Mesenchymal stem cell (in vitro differentiated cells and primary cell): ENCODE data around the gene HOXB2.

Experiments
- DNase-seq: peaks from one replicate; pipeline ENCODE4 v3.0.0-alpha.2; 2013
- H2AFZ ChIP-seq: one replicate; pipeline ENCODE4 v1.6.1; 2013; ENCODE audit warnings: low read depth, mild to moderate bottlenecking, control low read depth, inconsistent platforms, low read length, moderate library complexity
- H2AK5ac ChIP-seq: 2 replicates; pipeline ENCODE4 v1.6.1; 2013; ENCODE audit warnings: low read length, moderate library complexity, mild to moderate bottlenecking, inconsistent platforms; ENCODE audit not compliant: severe bottlenecking
- H2BK120ac ChIP-seq: one replicate; pipeline ENCODE4 v1.6.1; 2013; ENCODE audit warnings: low read depth, mild to moderate bottlenecking, inconsistent platforms, low read length, moderate library complexity
- H2BK12ac ChIP-seq, 2 experiments: one replicate each; pipeline ENCODE4 v1.6.1; 2013; ENCODE audit warnings: inconsistent platforms in 2 of 2, low read length in 2 of 2, mild to moderate bottlenecking in 2 of 2, moderate library complexity in 2 of 2, control low read depth in 1 of 2
- H2BK15ac ChIP-seq: one replicate; pipeline ENCODE4 v1.6.1; 2013; ENCODE audit warnings: mild to moderate bottlenecking, low read depth, inconsistent platforms; ENCODE audit not compliant: poor library complexity, severe bottlenecking
- H2BK5ac ChIP-seq: 2 replicates; pipeline ENCODE4 v1.6.1; 2013; ENCODE audit warnings: low read depth, mild to moderate bottlenecking, low read length, control low read depth, inconsistent platforms; ENCODE audit not compliant: poor library complexity, severe bottlenecking
- H3K14ac ChIP-seq, 2 experiments: one replicate each; pipeline ENCODE4 v1.6.1; 2013; ENCODE audit warnings: inconsistent platforms in 2 of 2, low read length in 2 of 2, control low read depth in 1 of 2, mild to moderate bottlenecking in 1 of 2, moderate library complexity in 1 of 2
- H3K18ac ChIP-seq, 2 experiments: one replicate each; pipeline ENCODE4 v1.6.1; 2013; ENCODE audit warnings: inconsistent platforms in 2 of 2, low read length in 2 of 2, control low read depth in 1 of 2, low read depth in 1 of 2, mild to moderate bottlenecking in 1 of 2
- H3K23ac ChIP-seq, 2 experiments: one replicate each; pipeline ENCODE4 v1.6.1; 2013; ENCODE audit warnings: inconsistent platforms in 2 of 2, low read length in 2 of 2, mild to moderate bottlenecking in 2 of 2, moderate library complexity in 2 of 2, control low read depth in 1 of 2
- H3K27ac ChIP-seq: 2 replicates; pipeline ENCODE4 v1.5.1; 2013; ENCODE audit warnings: mild to moderate bottlenecking, moderate library complexity, low read length, control low read depth, inconsistent platforms; ENCODE audit not compliant: poor library complexity, severe bottlenecking
- H3K27me3 ChIP-seq, 2 experiments: 2 replicates each; pipeline versions ENCODE4 v1.6.1 to v1.7.0; 2013; ENCODE audit warnings: low read length in 2 of 2, mild to moderate bottlenecking in 2 of 2, moderate library complexity in 2 of 2, control low read depth in 1 of 2, inconsistent platforms in 1 of 2; ENCODE audit not compliant: control insufficient read depth in 1 of 2, insufficient read depth in 1 of 2
- H3K36me3 ChIP-seq, 2 experiments: 2 replicates each; pipeline versions ENCODE4 v1.6.1 to v1.7.0; 2013; ENCODE audit warnings: low read length in 2 of 2, control low read depth in 1 of 2, inconsistent platforms in 1 of 2, low read depth in 1 of 2, mild to moderate bottlenecking in 1 of 2; ENCODE audit not compliant: insufficient read depth in 2 of 2, control insufficient read depth in 1 of 2
- H3K4ac ChIP-seq, 2 experiments: one replicate each; pipeline ENCODE4 v1.6.1; 2013; ENCODE audit warnings: inconsistent platforms in 2 of 2, low read length in 2 of 2, mild to moderate bottlenecking in 2 of 2, moderate library complexity in 2 of 2, control low read depth in 1 of 2, low read depth in 1 of 2
- H3K4me1 ChIP-seq: 2 replicates; pipeline ENCODE4 v1.6.1; 2013; ENCODE audit warnings: low read depth, low read length, control low read depth; ENCODE audit not compliant: control insufficient read depth, insufficient read depth
- H3K4me2 ChIP-seq: 2 replicates; pipeline ENCODE4 v1.6.1; 2013; ENCODE audit warnings: low read length, mild to moderate bottlenecking, inconsistent platforms; ENCODE audit not compliant: poor library complexity, severe bottlenecking
- H3K4me3 ChIP-seq, 2 experiments: 2 replicates each; pipeline versions ENCODE4 v1.5.1 to v1.7.0; 2013; ENCODE audit warnings: low read length in 2 of 2, mild to moderate bottlenecking in 2 of 2, control low read depth in 1 of 2, low read depth in 1 of 2; ENCODE audit not compliant: insufficient read depth in 1 of 2
- H3K79me1 ChIP-seq: replicated peaks from 2 replicates; pipeline ENCODE4 v1.6.1; 2013; ENCODE audit warnings: mild to moderate bottlenecking, control low read depth, low read length, inconsistent platforms; ENCODE audit not compliant: poor library complexity, severe bottlenecking
- H3K9ac ChIP-seq: 2 replicates; pipeline ENCODE4 v1.7.0; 2013; ENCODE audit warnings: mild to moderate bottlenecking, low read length, moderate library complexity
- H3K9me3 ChIP-seq: 2 replicates; pipeline ENCODE4 v1.7.0; 2013; ENCODE audit warnings: mild to moderate bottlenecking, low read length; ENCODE audit not compliant: control insufficient read depth
- H4K8ac ChIP-seq: one replicate; pipeline ENCODE4 v1.6.1; 2013; ENCODE audit warnings: inconsistent platforms, mild to moderate bottlenecking, low read length, moderate library complexity
- H4K91ac ChIP-seq: one replicate; pipeline ENCODE4 v1.6.1; 2013; ENCODE audit warnings: mild to moderate bottlenecking, low read length, inconsistent platforms
- WGBS: methylation state at CpG from one replicate; pipeline ENCODE4 v1.1.7; 2013; ENCODE audit warnings: mixed read lengths; 5-methylcytosine and 5-hydroxymethylcytosine counted together

HOXB2 gene

GRCh38 chr17:48542698-48543106, 2.2 kb downstream of the HOXB2 start:
- Histone ChIP-seq H3K79me1 (no peaks in the 10 kb centered on the region), H4K8ac (peak overlapping the region; percentile 56), H3K27me3 (no peaks in the 10 kb centered on the region), H3K14ac (no peak overlapping the region), H3K4me1 (peaks cover 19% of the 10 kb centered on the region), H3K18ac (peak overlapping the region; percentile 93 to 96), H3K4ac (peak overlapping the region; percentile 88 to 89), H4K91ac (peak overlapping the region; percentile 41), H2AK5ac (peak overlapping the region; percentile 2), H2BK5ac (peak overlapping the region; percentile 85), H3K9ac (peak overlapping the region; percentile 100), H2BK120ac (peak overlapping the region; percentile 89), H3K27ac (peak overlapping the region; percentile 99), H3K36me3 (peaks cover 14 to 17% of the 10 kb centered on the region in 2 experiments), H2BK15ac (no peak overlapping the region), H3K9me3 (no peaks in the 10 kb centered on the region), H2BK12ac (no peak overlapping the region), H3K23ac (no peak overlapping the region), H3K4me2 (peak overlapping the region; percentile 63), H3K4me3 (peak overlapping the region; percentile 73 to 97), H2AFZ (no peak overlapping the region)
- no peak for DNase-seq
- 3% methylated on average over 12 of the region's 12 CpGs for WGBS

GRCh38 chr17:48542114-48542656, 2.7 kb downstream of the HOXB2 start:
- no peak overlapping the region for H2AFZ ChIP-seq
- H3K4me2 ChIP-seq = peak overlapping the region; percentile 79
- H3K9ac ChIP-seq = peak overlapping the region; percentile 100
- H3K4me3 ChIP-seq = peak overlapping the region; percentile 70 to 97
- H3K79me1 ChIP-seq = no peaks in the 10 kb centered on the region
- peak overlapping the region; percentile 93 to 99 for H3K23ac ChIP-seq
- H4K8ac ChIP-seq = peak overlapping the region; percentile 93
- peak overlapping the region; percentile 88 for H2AK5ac ChIP-seq
- peak overlapping the region; percentile 98 for H2BK120ac ChIP-seq
- H2BK15ac ChIP-seq = peak overlapping the region; percentile 62
- peak overlapping the region; percentile 45 to 82 for H2BK12ac ChIP-seq
- no peaks in the 10 kb centered on the region for H3K27me3 ChIP-seq
- peak overlapping the region; percentile 29 to 44 for H3K14ac ChIP-seq
- peaks cover 14 to 17% of the 10 kb centered on the region in 2 experiments for H3K36me3 ChIP-seq
- no peaks in the 10 kb centered on the region for H3K9me3 ChIP-seq
- peaks cover 19% of the 10 kb centered on the region for H3K4me1 ChIP-seq
- H3K27ac ChIP-seq = peak overlapping the region; percentile 99
- under 1% methylated on average over 21 of the region's 27 CpGs for WGBS
- peak overlapping the region; percentile 97 for H2BK5ac ChIP-seq
- peak overlapping the region; percentile 76 to 93 for H3K4ac ChIP-seq
- DNase-seq = peak; percentile 62
- H3K18ac ChIP-seq = peak overlapping the region; percentile 88 to 99
- peak overlapping the region; percentile 96 for H4K91ac ChIP-seq

- Histone ChIP-seq H2BK5ac (peak overlapping the region; percentile 97), H3K4ac (peak overlapping the region; percentile 76 to 93), H3K23ac (peak overlapping the region in 1 of 2 experiments; percentile 93), H3K9me3 (no peaks in the 10 kb centered on the region), H2AK5ac (peak overlapping the region; percentile 88), H4K91ac (peak overlapping the region; percentile 96), H3K4me1 (peaks cover 16% of the 10 kb centered on the region), H3K27ac (peak overlapping the region; percentile 99), H3K79me1 (no peaks in the 10 kb centered on the region), H3K9ac (peak overlapping the region; percentile 100), H2BK120ac (peak overlapping the region; percentile 98), H3K18ac (peak overlapping the region; percentile 88 to 99), H3K4me2 (peak overlapping the region; percentile 79), H4K8ac (peak overlapping the region; percentile 93), H2AFZ (no peak overlapping the region), H3K4me3 (peak overlapping the region; percentile 70 to 97), H2BK15ac (peak overlapping the region; percentile 62), H2BK12ac (peak overlapping the region; percentile 82 to 89), H3K14ac (peak overlapping the region; percentile 50 to 73), H3K36me3 (peaks cover 14 to 17% of the 10 kb centered on the region in 2 experiments), H3K27me3 (no peaks in the 10 kb centered on the region)
- peak; percentile 80 for DNase-seq
- WGBS = under 1% methylated on average over 36 of the region's 36 CpGs
These were observed 3.3 kb downstream of the HOXB2 start for GRCh38 chr17:48541577-48542113.

- H4K8ac ChIP-seq = peak overlapping the region; percentile 10
- H3K4ac ChIP-seq = peak overlapping the region; percentile 35 to 76
- H3K4me2 ChIP-seq = peak overlapping the region; percentile 79
These were observed 3.8 kb downstream of the HOXB2 start for GRCh38 chr17:48541036-48541576.

More at GRCh38 chr17:48541036-48541576, 3.8 kb downstream of the HOXB2 start:
- Histone ChIP-seq H3K4me3 (peak overlapping the region; percentile 70 to 97), H3K9me3 (no peaks in the 10 kb centered on the region), H4K91ac (peak overlapping the region; percentile 67), H3K23ac (no peak overlapping the region), H3K27me3 (no peaks in the 10 kb centered on the region), H2BK120ac (peak overlapping the region; percentile 98), H2AK5ac (peak overlapping the region; percentile 46), H3K14ac (peak overlapping the region; percentile 50 to 82), H3K9ac (peak overlapping the region; percentile 100), H3K4me1 (peaks cover 11% of the 10 kb centered on the region), H3K27ac (peak overlapping the region; percentile 99), H2AFZ (no peak overlapping the region), H3K36me3 (peaks cover 14 to 17% of the 10 kb centered on the region in 2 experiments), H2BK15ac (peak overlapping the region; percentile 62), H2BK5ac (peak overlapping the region; percentile 97), H3K18ac (peak overlapping the region; percentile 88 to 99), H3K79me1 (no peaks in the 10 kb centered on the region), H2BK12ac (peak overlapping the region; percentile 15 to 89)
- DNase-seq = no peak
- WGBS = 6% methylated on average over 11 of the region's 12 CpGs
